Esophagus (tissue), 2 donors: ENCODE results near the gene ASPG. TPM values are rescaled to one million over a fixed set of nuclear protein-coding genes. Genes with fewer than 3 reads are reported as not detected.

ENCODE experiments used
- H3K27ac ChIP-seq, 2 donors: one replicate each; pipeline ENCODE4 v1.5.1; 2013; ENCODE audit warnings: low read depth in 2 of 2, mild to moderate bottlenecking in 2 of 2, inconsistent platforms in 1 of 2, low read length in 1 of 2, moderate library complexity in 1 of 2
- H3K27me3 ChIP-seq, 2 donors: one replicate each; pipeline ENCODE4 v1.6.1; 2013; ENCODE audit warnings: low read length in 2 of 2, control low read depth in 1 of 2, mild to moderate bottlenecking in 1 of 2; ENCODE audit not compliant: insufficient read depth in 2 of 2, control insufficient read depth in 1 of 2
- H3K36me3 ChIP-seq, 2 donors: one replicate each; pipeline ENCODE4 v1.6.1; 2013; ENCODE audit warnings: low read length in 1 of 2; ENCODE audit not compliant: control insufficient read depth in 2 of 2, insufficient read depth in 2 of 2
- H3K4me1 ChIP-seq, 2 donors: one replicate each; pipeline ENCODE4 v1.6.1; 2013; ENCODE audit warnings: low read length in 1 of 2; ENCODE audit not compliant: control insufficient read depth in 2 of 2, insufficient read depth in 2 of 2
- H3K4me3 ChIP-seq, 2 donors: one replicate each; pipeline ENCODE4 v1.5.1; 2013; ENCODE audit warnings: low read length in 2 of 2, mild to moderate bottlenecking in 2 of 2, low read depth in 1 of 2, moderate library complexity in 1 of 2
- H3K9me3 ChIP-seq, 2 donors: one replicate each; pipeline ENCODE4 v1.6.1; 2013; ENCODE audit warnings: mild to moderate bottlenecking in 2 of 2, low read depth in 1 of 2, low read length in 1 of 2, moderate library complexity in 1 of 2; ENCODE audit not compliant: control insufficient read depth in 2 of 2, insufficient read depth in 1 of 2
- WGBS, 2 donors: extraction: QIAGEN DNeasy Blood & Tissue Kit; methylation state at CpG; one replicate each; pipeline ENCODE4 v1.1.7; 2013; 5-methylcytosine and 5-hydroxymethylcytosine counted together
- polyA plus RNA-seq, 2 donors: library from polyadenylated mRNA; stranded (reverse); fragments of 200-250 nt; gene quantifications; one replicate each; pipeline ENCODE4 v1.2.3, GENCODE V29; 2013
- donor health status: healthy with polysubstance abuse.
- donor health status: Bipolar disorder and iron deficiency.

Gene ASPG
- polyA plus RNA-seq, 2 donors: 50.4 to 86.4 TPM

- Histone ChIP-seq H3K4me3 (no peak overlapping the region), H3K27me3 (no peaks in the 10 kb centered on the region), H3K36me3 (no peaks in the 10 kb centered on the region), H3K9me3 (peaks cover 0 to 3% of the 10 kb centered on the region in 2 donors), H3K27ac (peak overlapping the region in 1 of 2 donors; percentile 91), H3K4me1 (peaks cover 3 to 10% of the 10 kb centered on the region in 2 donors)
- WGBS, 2 donors: 80 to 82% methylated on average over 5 of the region's 5 CpGs
Measured at GRCh38 chr14:104121142-104121541, 35.6 kb downstream of the ASPG start.

DNA sequence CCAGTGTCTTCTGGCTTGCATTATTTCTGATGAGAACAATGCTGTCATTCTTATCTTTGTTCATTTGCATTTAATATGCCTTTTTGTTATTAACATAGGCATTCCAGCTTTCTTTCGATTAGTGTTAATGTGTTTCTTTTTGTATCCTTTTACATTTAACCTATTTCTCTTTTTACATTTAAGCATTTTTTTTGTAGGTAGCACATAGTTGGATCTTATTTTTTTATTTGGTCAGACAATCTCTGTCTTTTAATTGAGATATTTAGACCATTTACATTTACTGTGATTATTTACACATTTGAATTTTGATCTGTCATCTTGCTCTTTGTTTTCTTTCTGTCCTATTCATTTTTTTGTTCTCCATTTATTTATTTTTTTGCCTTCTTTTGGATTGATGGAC, 38.4 kb downstream of the ASPG start:
- H3K36me3 ChIP-seq: no peaks in the 10 kb centered on the region
- H3K4me1 ChIP-seq: peaks cover 0 to 3% of the 10 kb centered on the region in 2 donors
- H3K27me3 ChIP-seq: no peaks in the 10 kb centered on the region
- WGBS, 2 donors: 95 to 97% methylated on average over 1 of the region's 1 CpG
- H3K9me3 ChIP-seq: peaks cover 0 to 3% of the 10 kb centered on the region in 2 donors
- no peak overlapping the region for H3K4me3 ChIP-seq
- no peak overlapping the region for H3K27ac ChIP-seq

GRCh38 chr14:104125011-104125410, 39.5 kb downstream of the ASPG start:
- H3K27ac ChIP-seq: no peak overlapping the region
- H3K27me3 ChIP-seq: no peaks in the 10 kb centered on the region
- H3K36me3 ChIP-seq: no peaks in the 10 kb centered on the region
- peaks cover 0 to under 1% of the 10 kb centered on the region in 2 donors for H3K4me1 ChIP-seq
- 74 to 82% methylated on average over 4 of the region's 4 CpGs for WGBS, 2 donors
- no peak overlapping the region for H3K4me3 ChIP-seq
- H3K9me3 ChIP-seq: peaks cover 0 to 3% of the 10 kb centered on the region in 2 donors

DNA sequence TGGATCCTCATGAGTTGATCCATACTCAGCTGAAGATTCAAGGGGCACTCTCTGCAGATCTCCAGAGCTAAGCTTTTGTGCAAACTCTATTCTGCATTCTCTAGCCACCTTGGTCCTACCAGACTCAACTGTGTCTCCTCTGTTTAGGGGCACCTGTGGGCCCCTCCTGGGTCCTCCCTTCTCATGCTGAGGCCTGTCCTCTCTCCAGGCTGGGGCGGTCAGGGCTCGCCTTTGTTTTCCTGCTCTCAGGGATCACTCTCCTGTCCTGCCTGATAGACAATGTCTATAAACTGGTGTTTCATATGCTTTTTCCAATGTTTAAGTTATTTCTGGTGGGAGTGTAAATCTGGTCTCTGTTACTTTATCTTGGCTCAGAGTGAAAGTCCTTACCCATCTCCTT, 41.3 kb downstream of the ASPG start:
- Histone ChIP-seq H3K27ac (no peak overlapping the region), H3K4me3 (no peak overlapping the region)
- WGBS, 2 donors: 76 to 92% methylated on average over 2 of the region's 2 CpGs

GRCh38 chr14:104128981-104129380, 43.5 kb downstream of the ASPG start:
- peaks cover 0 to 2% of the 10 kb centered on the region in 2 donors for H3K27me3 ChIP-seq
- no peaks in the 10 kb centered on the region for H3K4me1 ChIP-seq
- H3K4me3 ChIP-seq: no peak overlapping the region
- peaks cover 3 to 11% of the 10 kb centered on the region in 2 donors for H3K9me3 ChIP-seq
- WGBS, 2 donors: 96 to 99% methylated on average over 1 of the region's 1 CpG
- no peak overlapping the region for H3K27ac ChIP-seq
- H3K36me3 ChIP-seq: no peaks in the 10 kb centered on the region

More for the DNA sequence above, 41.3 kb downstream of the ASPG start:
- Histone ChIP-seq H3K27me3 (no peaks in the 10 kb centered on the region), H3K4me1 (no peaks in the 10 kb centered on the region), H3K36me3 (no peaks in the 10 kb centered on the region), H3K9me3 (peaks cover 3 to 11% of the 10 kb centered on the region in 2 donors)

DNA sequence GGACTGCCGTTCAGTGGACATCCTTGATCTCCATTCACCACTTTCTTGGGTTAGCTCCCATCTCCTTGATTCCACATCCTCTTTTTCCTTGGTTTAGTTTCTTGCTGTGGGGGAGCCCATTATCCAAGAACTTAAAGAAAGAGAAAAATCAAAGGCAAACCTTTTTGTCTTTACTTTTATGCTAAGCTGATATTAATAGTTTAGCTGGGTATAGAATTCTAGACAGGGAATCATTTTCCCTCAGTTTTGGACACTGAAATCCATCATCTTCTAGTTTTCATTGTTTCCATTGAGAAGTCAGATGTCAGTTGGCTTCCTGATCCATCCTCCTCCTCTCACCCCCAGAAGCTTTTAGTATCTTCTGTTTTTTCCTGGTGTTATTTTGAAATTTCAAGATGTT, 44.1 kb downstream of the ASPG start:
- Histone ChIP-seq H3K36me3 (no peaks in the 10 kb centered on the region), H3K9me3 (peaks cover 3 to 10% of the 10 kb centered on the region in 2 donors), H3K27me3 (peaks cover 0 to 2% of the 10 kb centered on the region in 2 donors), H3K27ac (no peak overlapping the region), H3K4me3 (no peak overlapping the region), H3K4me1 (no peaks in the 10 kb centered on the region)
- 95 to 96% methylated on average over 1 of the region's 1 CpG for WGBS, 2 donors

DNA sequence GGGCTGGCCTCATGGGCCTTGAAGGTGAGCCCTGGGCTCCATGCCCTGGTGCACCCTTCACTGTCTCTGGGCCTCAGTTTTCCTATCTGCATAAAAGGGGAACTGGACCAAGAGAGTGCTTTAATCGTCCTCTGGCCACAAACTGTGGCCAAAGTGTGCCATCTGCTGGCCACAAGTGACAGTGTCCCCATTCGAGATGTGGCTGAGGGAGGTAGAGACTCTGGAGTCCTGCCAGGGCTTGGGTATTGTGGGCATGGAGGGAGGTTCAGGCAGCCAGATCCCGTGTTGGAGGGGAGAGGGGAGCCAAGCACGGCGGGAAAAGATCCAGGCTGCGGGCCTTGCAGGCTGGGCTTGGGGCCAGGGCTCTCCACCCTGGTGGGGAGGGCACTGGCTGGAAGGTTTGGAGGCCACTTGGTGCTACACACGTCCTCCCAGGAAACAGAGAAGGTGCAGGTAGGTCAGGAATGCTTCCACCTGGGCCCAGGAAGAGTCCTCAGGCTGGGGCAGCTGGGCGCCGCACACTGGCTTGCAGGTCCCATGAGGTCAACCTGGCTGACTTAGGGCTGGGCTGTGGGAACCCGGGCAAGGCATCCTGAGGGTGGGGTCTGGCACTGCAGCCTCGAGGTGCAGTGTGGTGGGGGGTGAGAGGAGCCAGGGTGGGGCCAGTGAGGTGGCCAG, 45.6 kb downstream of the ASPG start:
- H3K4me3 ChIP-seq: no peak overlapping the region
- WGBS, 2 donors: 18 to 19% methylated on average over 11 of the region's 11 CpGs
- H3K9me3 ChIP-seq: peaks cover 3 to 8% of the 10 kb centered on the region in 2 donors
- peaks cover 2 to 4% of the 10 kb centered on the region in 2 donors for H3K27me3 ChIP-seq
- no peaks in the 10 kb centered on the region for H3K4me1 ChIP-seq
- no peaks in the 10 kb centered on the region for H3K36me3 ChIP-seq
- H3K27ac ChIP-seq: no peak overlapping the region

GRCh38 chr14:104131968-104132732, 46.6 kb downstream of the ASPG start:
- Histone ChIP-seq H3K4me3 (no peak overlapping the region), H3K27me3 (peaks cover 2 to 4% of the 10 kb centered on the region in 2 donors), H3K9me3 (peaks cover 3 to 8% of the 10 kb centered on the region in 2 donors), H3K4me1 (peaks cover 3 to 5% of the 10 kb centered on the region in 2 donors), H3K27ac (no peak overlapping the region), H3K36me3 (no peaks in the 10 kb centered on the region)
- WGBS, 2 donors: 73 to 78% methylated on average over 23 of the region's 23 CpGs

GRCh38 chr14:104132981-104133380, 47.5 kb downstream of the ASPG start:
- Histone ChIP-seq H3K27me3 (peaks cover 3 to 8% of the 10 kb centered on the region in 2 donors), H3K4me1 (peaks cover 4 to 9% of the 10 kb centered on the region in 2 donors), H3K9me3 (peaks cover 3 to 8% of the 10 kb centered on the region in 2 donors), H3K36me3 (no peaks in the 10 kb centered on the region), H3K4me3 (no peak overlapping the region), H3K27ac (no peak overlapping the region)
- WGBS, 2 donors: 22 to 30% methylated on average over 7 of the region's 7 CpGs
